Stimulated activated CD8-positive, alpha-beta memory T cell treated with anti-CD3 and anti-CD28 coated beads, Interleukin-12 subunit alpha, Interleukin-12 subunit beta, amount 100 ng/mL, for 24 hours (primary cell): ENCODE data around the gene AGFG2.

Experiments
- DNase-seq: peaks from one replicate; pipeline ENCODE4 v3.0.0-alpha.2; 2020; ENCODE audit errors: extremely low read depth

The AGFG2 gene

GRCh38 chr7:100572281-100572948 lies 33.4 kb downstream of the AGFG2 start:
- DNase-seq: no peak

GRCh38 chr7:100572949-100573675 lies 34.1 kb downstream of the AGFG2 start:
- DNase-seq: no peak

GRCh38 chr7:100573691-100574361 lies 34.8 kb downstream of the AGFG2 start, which contains the start of gene SAP25:
SAP25 (minus strand) TSS chr7:100573900; CDS start chr7:100573742, 158 bp downstream.
- DNase-seq: no peak

- no peak for DNase-seq
Observed at GRCh38 chr7:100574362-100575205, 35.6 kb downstream of the AGFG2 start.

GRCh38 chr7:100575206-100575631 lies 36.2 kb downstream of the AGFG2 start:
- no peak for DNase-seq

GRCh38 chr7:100575746-100576383 lies 36.9 kb downstream of the AGFG2 start:
- no peak for DNase-seq

GRCh38 chr7:100576384-100576993 lies 37.5 kb downstream of the AGFG2 start:
- no peak for DNase-seq

- DNase-seq: no peak
Observed at GRCh38 chr7:100577103-100577502, 38.1 kb downstream of the AGFG2 start.

GRCh38 chr7:100577507-100577906 lies 38.5 kb downstream of the AGFG2 start:
- DNase-seq: no peak

- no peak for DNase-seq
Observed at GRCh38 chr7:100578246-100579183, 39.5 kb downstream of the AGFG2 start.

- DNase-seq: no peak
Observed at GRCh38 chr7:100580466-100581283, 41.7 kb downstream of the AGFG2 start.

- DNase-seq: no peak
Observed at GRCh38 chr7:100582041-100582579, 43.1 kb downstream of the AGFG2 start.

GRCh38 chr7:100582650-100583049 lies 43.6 kb downstream of the AGFG2 start:
- DNase-seq: no peak

GRCh38 chr7:100583132-100584053 lies 44.4 kb downstream of the AGFG2 start:
- peak; percentile 47 for DNase-seq

- DNase-seq: no peak
Observed at GRCh38 chr7:100584054-100584682, 45.2 kb downstream of the AGFG2 start.

GRCh38 chr7:100584683-100585510 lies 45.9 kb downstream of the AGFG2 start:
- DNase-seq: no peak
